IMR-90 (cell line): ENCODE results near the gene BASP1.

Source experiments
- FOS ChIP-seq: fragments of 150-350 bp; IDR thresholded peaks from 2 replicates; pipeline ENCODE4 v1.6.1; 2016; ENCODE audit warnings: low read depth, low read length
- MAZ ChIP-seq: IDR thresholded peaks from 2 replicates; pipeline ENCODE4 v1.6.1; 2012; ENCODE audit warnings: low read depth, mild to moderate bottlenecking, low read length, improper control_type of control experiment, moderate library complexity, borderline replicate concordance
- MXI1 ChIP-seq: IDR thresholded peaks from 2 replicates; pipeline ENCODE4 v1.6.1; 2012; ENCODE audit warnings: low read depth, mild to moderate bottlenecking, low read length, moderate library complexity, borderline replicate concordance
- POLR2A ChIP-seq: IDR thresholded peaks from 2 replicates; pipeline ENCODE4 v1.6.1; 2012; ENCODE audit warnings: mild to moderate bottlenecking, low read depth, low read length
- RAD21 ChIP-seq: IDR thresholded peaks from 2 replicates; pipeline ENCODE4 v1.6.1; 2012; ENCODE audit warnings: low read length, improper control_type of control experiment
- RCOR1 ChIP-seq: IDR thresholded peaks from 2 replicates; pipeline ENCODE4 v1.6.1; 2012; ENCODE audit warnings: mild to moderate bottlenecking, low read length, improper control_type of control experiment; ENCODE audit not compliant: insufficient replicate concordance
- SMC3 ChIP-seq: fragments of 150-350 bp; IDR thresholded peaks from 2 replicates; pipeline ENCODE4 v1.6.1; 2016; ENCODE audit warnings: low read depth, mild to moderate bottlenecking, antibody characterized with exemption, low read length, moderate library complexity
- TF ChIP-seq, protein P1 (sequence below): conservative IDR thresholded peaks from 2 replicates; pipeline ENCODE4 v1.5.1; 2012; ENCODE audit warnings: mild to moderate bottlenecking, low read depth, low read length, improper control_type of control experiment
- TF ChIP-seq, protein P2 (sequence below): fragments of 150-350 bp; IDR thresholded peaks from 2 replicates; pipeline ENCODE4 v1.6.1; 2016; ENCODE audit warnings: low read depth, mild to moderate bottlenecking, low read length, moderate library complexity, borderline replicate concordance

DNA sequence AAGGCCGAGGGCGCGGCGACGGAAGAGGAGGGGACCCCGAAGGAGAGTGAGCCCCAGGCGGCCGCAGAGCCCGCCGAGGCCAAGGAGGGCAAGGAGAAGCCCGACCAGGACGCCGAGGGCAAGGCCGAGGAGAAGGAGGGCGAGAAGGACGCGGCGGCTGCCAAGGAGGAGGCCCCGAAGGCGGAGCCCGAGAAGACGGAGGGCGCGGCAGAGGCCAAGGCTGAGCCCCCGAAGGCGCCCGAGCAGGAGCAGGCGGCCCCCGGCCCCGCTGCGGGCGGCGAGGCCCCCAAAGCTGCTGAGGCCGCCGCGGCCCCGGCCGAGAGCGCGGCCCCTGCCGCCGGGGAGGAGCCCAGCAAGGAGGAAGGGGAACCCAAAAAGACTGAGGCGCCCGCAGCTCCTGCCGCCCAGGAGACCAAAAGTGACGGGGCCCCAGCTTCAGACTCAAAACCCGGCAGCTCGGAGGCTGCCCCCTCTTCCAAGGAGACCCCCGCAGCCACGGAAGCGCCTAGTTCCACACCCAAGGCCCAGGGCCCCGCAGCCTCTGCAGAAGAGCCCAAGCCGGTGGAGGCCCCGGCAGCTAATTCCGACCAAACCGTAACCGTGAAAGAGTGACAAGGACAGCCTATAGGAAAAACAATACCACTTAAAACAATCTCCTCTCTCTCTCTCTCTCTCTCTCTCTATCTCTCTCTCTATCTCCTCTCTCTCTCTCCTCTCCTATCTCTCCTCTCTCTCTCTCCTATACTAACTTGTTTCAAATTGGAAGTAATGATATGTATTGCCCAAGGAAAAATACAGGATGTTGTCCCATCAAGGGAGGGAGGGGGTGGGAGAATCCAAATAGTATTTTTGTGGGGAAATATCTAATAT is 58.1 kb downstream of the BASP1 start:
- TF ChIP-seq FOS, result no peak
- TF ChIP-seq, protein P1, sequence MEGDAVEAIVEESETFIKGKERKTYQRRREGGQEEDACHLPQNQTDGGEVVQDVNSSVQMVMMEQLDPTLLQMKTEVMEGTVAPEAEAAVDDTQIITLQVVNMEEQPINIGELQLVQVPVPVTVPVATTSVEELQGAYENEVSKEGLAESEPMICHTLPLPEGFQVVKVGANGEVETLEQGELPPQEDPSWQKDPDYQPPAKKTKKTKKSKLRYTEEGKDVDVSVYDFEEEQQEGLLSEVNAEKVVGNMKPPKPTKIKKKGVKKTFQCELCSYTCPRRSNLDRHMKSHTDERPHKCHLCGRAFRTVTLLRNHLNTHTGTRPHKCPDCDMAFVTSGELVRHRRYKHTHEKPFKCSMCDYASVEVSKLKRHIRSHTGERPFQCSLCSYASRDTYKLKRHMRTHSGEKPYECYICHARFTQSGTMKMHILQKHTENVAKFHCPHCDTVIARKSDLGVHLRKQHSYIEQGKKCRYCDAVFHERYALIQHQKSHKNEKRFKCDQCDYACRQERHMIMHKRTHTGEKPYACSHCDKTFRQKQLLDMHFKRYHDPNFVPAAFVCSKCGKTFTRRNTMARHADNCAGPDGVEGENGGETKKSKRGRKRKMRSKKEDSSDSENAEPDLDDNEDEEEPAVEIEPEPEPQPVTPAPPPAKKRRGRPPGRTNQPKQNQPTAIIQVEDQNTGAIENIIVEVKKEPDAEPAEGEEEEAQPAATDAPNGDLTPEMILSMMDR, result no peak
- no peak for TF ChIP-seq RAD21
- TF ChIP-seq POLR2A, result no peak
- no peak for TF ChIP-seq SMC3
- no peak for TF ChIP-seq MXI1
- TF ChIP-seq RCOR1, result no peak
- TF ChIP-seq MAZ, result no peak
- TF ChIP-seq, protein P2, sequence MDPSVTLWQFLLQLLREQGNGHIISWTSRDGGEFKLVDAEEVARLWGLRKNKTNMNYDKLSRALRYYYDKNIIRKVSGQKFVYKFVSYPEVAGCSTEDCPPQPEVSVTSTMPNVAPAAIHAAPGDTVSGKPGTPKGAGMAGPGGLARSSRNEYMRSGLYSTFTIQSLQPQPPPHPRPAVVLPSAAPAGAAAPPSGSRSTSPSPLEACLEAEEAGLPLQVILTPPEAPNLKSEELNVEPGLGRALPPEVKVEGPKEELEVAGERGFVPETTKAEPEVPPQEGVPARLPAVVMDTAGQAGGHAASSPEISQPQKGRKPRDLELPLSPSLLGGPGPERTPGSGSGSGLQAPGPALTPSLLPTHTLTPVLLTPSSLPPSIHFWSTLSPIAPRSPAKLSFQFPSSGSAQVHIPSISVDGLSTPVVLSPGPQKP, result no peak
